Uterus (tissue), 4 donors: ENCODE data around the gene RASD1. TPM values are rescaled to one million over a fixed set of nuclear protein-coding genes. Genes with fewer than 3 reads are reported as not detected.

Source experiments
- DNase-seq, 2 donors: peaks; one replicate each; pipeline ENCODE4 v3.0.0-alpha.2; 2019 to 2020
- H3K27ac ChIP-seq, 2 donors: fragments of 200-600 bp; sonication (generic); 1 replicate in 1 of 2; 2 replicates in 1 of 2; pipeline ENCODE4 v1.5.1; 2016 to 2018
- H3K27me3 ChIP-seq, 2 donors: fragments of 200-600 bp; sonication (generic); one replicate each; pipeline ENCODE4 v1.5.1; 2018 to 2019; ENCODE audit warnings: control low read depth in 1 of 2
- H3K36me3 ChIP-seq, 2 donors: fragments of 200-600 bp; sonication (generic); one replicate each; pipeline ENCODE4 v1.5.1; 2019; ENCODE audit warnings: control low read depth in 1 of 2
- H3K4me1 ChIP-seq, 2 donors: fragments of 200-600 bp; sonication (generic); one replicate each; pipeline ENCODE4 v1.5.1; 2018 to 2019; ENCODE audit warnings: control low read depth in 1 of 2
- H3K4me3 ChIP-seq, 2 donors: fragments of 200-600 bp; sonication (generic); 1 replicate in 1 of 2; 2 replicates in 1 of 2; pipeline ENCODE4 v1.5.1; 2018 to 2019; ENCODE audit warnings: mild to moderate bottlenecking in 1 of 2
- H3K9me3 ChIP-seq, 2 donors: fragments of 200-600 bp; sonication (generic); one replicate each; pipeline ENCODE4 v1.5.1; 2019; ENCODE audit warnings: control low read depth in 1 of 2
- POLR2A ChIP-seq, 2 donors: fragments of 450-650 bp; IDR thresholded peaks; one replicate each; pipeline ENCODE4 v1.6.1; 2016; ENCODE audit warnings: antibody characterized with exemption in 2 of 2, mild to moderate bottlenecking in 1 of 2, moderate library complexity in 1 of 2
- intact Hi-C: fragments of 100-400 bp; cut with DNase I; formaldehyde crosslinking; loops from one replicate; pipeline ENCODE4 v1.15.1; 2023; ENCODE audit warnings: low total_unique reads
- total RNA-seq, 4 donors: library from RNA; depleted of rRNA in 3 of 4; stranded (reverse); fragments of >200 nt in 3 of 4; gene quantifications; one replicate each; pipeline versions ENCODE4 v1.1.0 to v1.2.4, GENCODE V29; 2014 to 2023
- TF ChIP-seq, protein P1 (sequence below), 4 experiments: fragments of 200-600 bp in 2 of 4; fragments of 450-650 bp in 2 of 4; sonication (generic) in 2 of 4; IDR thresholded peaks; one replicate each; pipeline ENCODE4 v1.5.1; 2016 to 2019; ENCODE audit warnings: antibody characterized with exemption in 4 of 4, mild to moderate bottlenecking in 2 of 4, moderate library complexity in 1 of 4
- donor health status: DM: yes; HTN: yes; CAD: no.

Gene RASD1
- total RNA-seq, 4 donors from 2014 or later: 0.59 to 12.7 (median 7.4) TPM

DNA sequence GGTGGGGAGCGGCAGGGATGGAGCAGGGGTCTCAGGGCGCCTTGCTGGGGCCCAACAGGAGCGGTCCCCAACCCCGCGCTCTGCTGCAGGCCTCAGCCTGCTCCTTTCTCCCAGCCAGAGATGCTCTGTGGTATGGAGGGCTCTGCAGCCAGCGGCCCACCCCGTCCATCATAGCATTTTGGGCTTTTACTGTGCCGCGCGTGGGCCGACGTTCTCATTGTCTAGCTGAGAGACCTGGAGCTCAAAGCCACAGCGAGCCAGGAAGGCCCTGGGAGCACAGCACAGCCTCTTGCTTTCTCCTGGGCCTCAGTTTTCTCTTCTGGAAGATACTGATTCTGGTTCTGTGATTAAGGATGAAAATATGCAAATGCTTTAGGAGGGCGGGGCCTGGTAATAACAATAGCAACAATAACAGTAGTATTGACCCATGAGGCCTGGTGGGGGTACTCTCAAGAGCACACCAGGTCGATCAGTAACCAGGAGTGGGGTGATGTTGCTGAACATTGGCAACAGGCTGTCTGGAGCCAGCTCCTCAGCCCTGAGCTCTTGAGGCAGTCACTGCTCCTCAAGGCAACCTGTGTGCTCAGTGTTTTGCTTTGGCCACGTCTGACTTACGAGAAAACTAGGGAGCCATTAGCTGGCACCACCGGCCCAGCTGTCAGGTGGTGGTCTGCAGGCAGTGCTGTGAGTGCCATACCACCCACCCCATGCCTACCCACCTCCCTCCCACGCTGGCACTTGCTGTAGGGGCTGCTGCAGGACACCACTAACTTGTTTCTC, 1.1 kb upstream of the RASD1 start:
- H3K27me3 ChIP-seq: no peaks in the 10 kb centered on the region
- TF ChIP-seq, protein P1, sequence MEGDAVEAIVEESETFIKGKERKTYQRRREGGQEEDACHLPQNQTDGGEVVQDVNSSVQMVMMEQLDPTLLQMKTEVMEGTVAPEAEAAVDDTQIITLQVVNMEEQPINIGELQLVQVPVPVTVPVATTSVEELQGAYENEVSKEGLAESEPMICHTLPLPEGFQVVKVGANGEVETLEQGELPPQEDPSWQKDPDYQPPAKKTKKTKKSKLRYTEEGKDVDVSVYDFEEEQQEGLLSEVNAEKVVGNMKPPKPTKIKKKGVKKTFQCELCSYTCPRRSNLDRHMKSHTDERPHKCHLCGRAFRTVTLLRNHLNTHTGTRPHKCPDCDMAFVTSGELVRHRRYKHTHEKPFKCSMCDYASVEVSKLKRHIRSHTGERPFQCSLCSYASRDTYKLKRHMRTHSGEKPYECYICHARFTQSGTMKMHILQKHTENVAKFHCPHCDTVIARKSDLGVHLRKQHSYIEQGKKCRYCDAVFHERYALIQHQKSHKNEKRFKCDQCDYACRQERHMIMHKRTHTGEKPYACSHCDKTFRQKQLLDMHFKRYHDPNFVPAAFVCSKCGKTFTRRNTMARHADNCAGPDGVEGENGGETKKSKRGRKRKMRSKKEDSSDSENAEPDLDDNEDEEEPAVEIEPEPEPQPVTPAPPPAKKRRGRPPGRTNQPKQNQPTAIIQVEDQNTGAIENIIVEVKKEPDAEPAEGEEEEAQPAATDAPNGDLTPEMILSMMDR (IDR thresholded peaks at IDR 0.05): no peak
- TF ChIP-seq POLR2A (IDR thresholded peaks at IDR 0.05): peak in 1 of 2 donors; percentile 15
- intact Hi-C loops: loop anchor here (10.0 kb wide), 1 partner anchor 98 kb away; the partner anchor contains the start of gene PEMT
- peaks cover 0 to 11% of the 10 kb centered on the region in 2 donors for H3K4me1 ChIP-seq
- no peak for DNase-seq
- peak overlapping the region; percentile 77 to 86 for H3K27ac ChIP-seq
- no peaks in the 10 kb centered on the region for H3K36me3 ChIP-seq
- no peaks in the 10 kb centered on the region for H3K9me3 ChIP-seq
- H3K4me3 ChIP-seq: peak overlapping the region in 1 of 2 donors; percentile 56

DNA sequence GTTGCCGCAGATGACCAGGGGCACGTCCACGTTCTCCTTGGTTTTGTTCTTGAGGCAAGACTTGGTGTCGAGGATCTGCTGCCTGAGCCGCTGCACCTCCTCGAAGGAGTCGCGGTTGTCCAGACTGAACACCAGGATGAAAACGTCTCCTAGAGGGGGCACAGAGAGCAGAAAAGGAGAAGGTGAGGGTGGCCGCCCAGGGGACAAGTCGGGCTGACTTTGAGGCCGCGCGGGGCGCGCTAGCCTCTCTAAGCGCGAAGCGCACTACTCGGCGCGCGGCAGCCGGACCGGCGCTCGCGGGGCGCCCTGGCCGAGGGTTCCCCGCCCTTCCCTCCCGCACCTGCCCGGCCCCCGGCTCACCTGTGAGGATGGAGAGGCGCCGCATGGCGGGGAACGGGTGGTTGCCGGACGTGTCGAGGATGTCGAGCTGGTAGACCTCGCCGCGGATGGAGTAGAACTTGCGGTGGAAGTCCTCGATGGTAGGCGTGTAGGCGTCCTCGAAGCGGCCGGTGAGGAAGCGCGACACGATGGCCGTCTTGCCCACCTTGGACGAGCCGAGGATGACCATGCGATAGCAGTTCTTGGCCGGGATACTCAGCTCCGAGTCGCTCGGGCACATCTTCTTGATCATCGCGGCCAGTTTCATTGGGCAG, 533 bp downstream of the RASD1 start:
- Histone ChIP-seq H3K27me3 (no peaks in the 10 kb centered on the region), H3K27ac (peak overlapping the region; percentile 61 to 86), H3K4me3 (peak overlapping the region; percentile 30 to 56), H3K4me1 (peaks cover 0 to 11% of the 10 kb centered on the region in 2 donors), H3K36me3 (no peaks in the 10 kb centered on the region), H3K9me3 (no peaks in the 10 kb centered on the region)
- intact Hi-C loops: loop anchor here (10.0 kb wide), 1 partner anchor 99 kb away; the partner anchor contains the start of gene PEMT
- peak in 1 of 2 donors; percentile 48 for DNase-seq
- TF ChIP-seq POLR2A (IDR thresholded peaks at IDR 0.05): no peak
- TF ChIP-seq, protein P1 (IDR thresholded peaks at IDR 0.05): no peak

DNA sequence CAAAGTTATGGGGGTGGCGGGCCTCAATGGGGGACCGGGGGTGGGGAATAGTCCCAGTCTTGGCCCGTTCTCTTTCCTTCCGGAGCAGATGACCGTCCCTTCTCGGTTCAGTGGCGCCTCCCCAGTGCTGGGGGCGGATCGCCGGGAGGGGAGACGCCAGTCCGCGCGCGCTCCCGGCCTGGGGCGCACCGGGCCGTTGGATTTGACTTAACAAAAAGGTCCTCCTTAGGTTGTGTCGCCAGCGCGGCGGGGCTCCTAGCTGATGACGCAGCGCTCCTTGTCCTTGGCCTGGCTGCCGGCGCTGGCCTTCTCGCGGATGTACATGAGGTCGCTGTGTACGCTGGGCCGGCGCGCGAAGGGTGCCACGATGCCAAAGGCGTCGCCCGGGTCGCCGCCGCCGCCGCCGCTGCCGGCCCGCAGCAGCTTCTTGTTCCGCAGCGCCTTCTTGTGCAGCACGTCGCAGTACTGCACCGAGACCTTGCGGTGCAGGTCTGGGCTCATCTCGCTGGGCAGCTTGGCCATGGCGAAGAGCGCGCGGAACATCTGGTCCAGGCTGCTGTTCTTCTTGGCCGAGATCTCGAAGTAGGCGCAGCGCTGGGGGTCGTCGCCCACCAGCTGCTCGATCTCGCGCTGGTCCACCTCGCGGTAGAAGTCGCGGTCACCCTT, 1.2 kb downstream of the RASD1 start:
- TF ChIP-seq POLR2A (IDR thresholded peaks at IDR 0.05): peak in 1 of 2 donors; percentile 28
- TF ChIP-seq, protein P1 (IDR thresholded peaks at IDR 0.05): peak in 1 of 4 experiments; percentile 6
- intact Hi-C loops: loop anchor here (10.0 kb wide), 1 partner anchor 100 kb away; the partner anchor contains the start of gene PEMT
- H3K27me3 ChIP-seq: no peaks in the 10 kb centered on the region
- peak overlapping the region; percentile 30 to 56 for H3K4me3 ChIP-seq
- peaks cover 0 to 11% of the 10 kb centered on the region in 2 donors for H3K4me1 ChIP-seq
- peak overlapping the region; percentile 10 to 86 for H3K27ac ChIP-seq
- peak; percentile 45 to 48 for DNase-seq
- no peaks in the 10 kb centered on the region for H3K36me3 ChIP-seq
- no peaks in the 10 kb centered on the region for H3K9me3 ChIP-seq

DNA sequence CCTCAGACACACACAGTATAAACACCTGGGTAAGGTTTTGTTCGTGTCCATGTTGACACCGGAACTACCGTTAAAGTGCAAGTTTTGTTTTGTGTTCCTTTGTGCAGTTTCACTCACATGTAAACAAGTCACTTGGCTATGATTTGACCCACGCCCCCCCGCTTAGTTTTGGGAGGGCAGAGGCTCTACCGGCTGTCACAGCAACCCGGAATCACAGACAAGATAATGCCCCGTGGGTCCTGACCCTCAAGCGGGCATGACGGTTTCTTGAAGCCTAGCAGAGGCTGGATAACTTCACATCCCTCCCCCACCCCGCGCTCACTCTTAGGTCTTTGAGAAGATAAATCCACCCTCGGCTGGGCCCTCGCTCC, 1.7 kb downstream of the RASD1 start:
- H3K36me3 ChIP-seq: no peaks in the 10 kb centered on the region
- DNase-seq: no peak
- intact Hi-C loops: loop anchor here (10.0 kb wide), 1 partner anchor 100 kb away; the partner anchor contains the start of gene PEMT
- TF ChIP-seq POLR2A (IDR thresholded peaks at IDR 0.05): no peak
- TF ChIP-seq, protein P1 (IDR thresholded peaks at IDR 0.05): no peak
- H3K27ac ChIP-seq: peak overlapping the region; percentile 10 to 86
- H3K9me3 ChIP-seq: no peaks in the 10 kb centered on the region
- H3K4me3 ChIP-seq: peak overlapping the region; percentile 30 to 56
- H3K27me3 ChIP-seq: no peaks in the 10 kb centered on the region
- peaks cover 0 to 11% of the 10 kb centered on the region in 2 donors for H3K4me1 ChIP-seq
